GM19193 (cell line): ENCODE results near the gene MPND.

Source experiments
- POLR2A ChIP-seq: IDR thresholded peaks from 4 replicates; pipeline ENCODE4 v1.6.1; 2011; ENCODE audit not compliant: insufficient read depth, insufficient read length; ENCODE audit errors: extremely low read depth

MPND gene

DNA sequence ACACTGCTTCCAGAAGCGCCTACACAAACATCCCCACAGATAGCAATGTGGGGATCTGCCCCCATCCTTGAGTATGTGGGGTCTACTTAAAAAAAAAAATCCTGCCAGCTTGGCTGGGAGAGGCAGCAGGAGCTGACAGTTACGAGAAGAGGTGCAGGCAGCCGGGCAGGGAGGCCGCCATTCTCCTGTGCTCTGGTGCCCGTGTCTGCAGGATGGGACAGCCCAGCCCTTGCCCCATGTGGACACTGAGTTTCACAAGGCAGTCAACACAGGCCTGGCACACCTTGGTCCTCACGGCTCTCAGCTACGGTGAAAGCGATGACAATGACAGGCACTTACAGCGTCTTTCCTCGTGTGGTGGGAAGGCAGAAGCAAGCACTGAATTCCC lies 24.0 kb downstream of the MPND start:
- TF ChIP-seq POLR2A, result no peak

DNA sequence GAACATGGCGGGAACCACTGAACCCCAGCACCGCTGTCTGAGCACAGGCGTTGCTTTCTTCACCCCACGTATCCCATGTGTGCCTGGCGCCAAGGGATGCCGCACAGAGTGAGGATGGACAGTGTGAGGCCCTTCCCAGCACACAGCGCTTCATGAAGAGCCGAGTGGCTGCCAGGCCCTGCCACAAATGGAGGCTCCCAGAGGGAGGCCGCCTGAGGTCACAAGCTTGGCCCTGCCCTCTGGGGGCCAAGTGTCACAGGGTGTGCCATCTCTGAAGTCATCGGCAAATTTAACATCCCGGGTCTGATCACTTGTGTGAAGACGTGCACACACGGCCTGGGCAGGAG lies 24.4 kb downstream of the MPND start:
- no peak for TF ChIP-seq POLR2A

DNA sequence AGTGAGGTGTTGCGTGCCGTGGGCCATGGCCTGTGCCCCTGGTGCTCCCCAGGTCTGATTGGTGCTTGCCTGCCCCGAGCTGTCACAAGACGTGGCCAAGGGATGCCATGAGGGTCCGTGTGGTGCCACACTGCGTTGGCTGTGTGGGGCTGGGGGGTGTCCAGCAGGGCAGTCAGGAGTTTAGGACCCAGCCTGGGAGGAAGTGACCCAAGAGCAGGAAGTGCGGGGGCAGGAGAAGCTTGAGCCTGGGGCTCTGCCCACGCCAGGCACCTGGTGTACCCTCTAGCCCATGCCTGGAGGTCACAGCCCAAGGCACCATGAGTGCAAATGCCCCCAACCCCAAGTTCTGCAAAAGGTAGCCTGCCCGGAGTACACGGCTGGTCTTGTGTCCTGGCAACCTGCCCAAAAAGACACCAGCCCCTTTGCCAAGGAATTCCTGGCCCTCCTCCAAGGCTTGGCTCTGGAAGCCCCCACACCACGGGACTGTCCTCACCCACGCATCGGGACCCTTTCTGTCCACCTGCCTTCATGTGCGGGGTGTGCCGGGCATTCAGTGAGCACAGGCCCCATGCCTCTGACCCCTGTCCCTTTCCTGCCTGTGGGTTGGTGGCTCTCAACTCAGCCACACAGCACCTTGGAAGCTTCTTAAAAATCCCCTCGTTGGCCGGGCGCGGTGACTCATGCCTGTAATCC lies 24.9 kb downstream of the MPND start:
- TF ChIP-seq POLR2A, result peak; percentile 25

DNA sequence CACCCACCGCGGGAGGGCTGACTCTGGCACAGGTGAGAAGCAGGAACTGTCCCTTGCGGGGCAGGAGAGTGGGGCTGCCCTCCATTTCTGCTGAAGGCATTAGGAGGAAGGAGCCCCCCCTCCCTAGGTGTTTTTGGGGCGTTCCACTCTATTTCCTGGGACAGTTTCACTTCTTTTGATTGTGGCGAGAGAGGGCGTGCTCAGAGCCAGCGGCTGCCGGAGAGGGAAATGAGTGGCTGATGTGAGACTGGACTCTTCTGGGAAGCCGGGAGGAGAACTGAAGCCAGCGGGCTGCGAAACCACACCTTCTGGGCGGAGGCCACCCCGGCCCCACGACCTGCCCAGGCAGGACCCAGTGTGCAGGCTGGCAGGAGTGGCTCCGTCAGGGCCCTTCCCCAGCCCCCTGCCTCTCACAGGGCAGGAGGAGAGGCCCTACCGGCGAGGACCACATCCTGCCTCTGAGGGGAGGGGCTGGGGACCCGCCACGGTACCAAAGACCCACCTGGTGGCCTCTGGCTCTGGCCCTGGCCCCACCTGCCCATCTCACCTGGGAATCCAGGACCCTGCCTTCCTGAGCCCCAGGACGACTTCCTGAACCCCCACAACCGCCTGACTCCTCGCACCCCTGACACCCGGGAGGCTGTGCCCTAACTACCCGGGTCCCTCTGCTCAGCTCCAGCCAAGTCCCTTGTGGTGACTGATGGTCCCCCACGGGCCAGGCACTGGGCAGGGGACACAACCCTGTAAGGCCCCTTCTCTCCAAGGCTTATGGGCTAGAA lies 25.9 kb downstream of the MPND start:
- TF ChIP-seq POLR2A, result peak; percentile 49

DNA sequence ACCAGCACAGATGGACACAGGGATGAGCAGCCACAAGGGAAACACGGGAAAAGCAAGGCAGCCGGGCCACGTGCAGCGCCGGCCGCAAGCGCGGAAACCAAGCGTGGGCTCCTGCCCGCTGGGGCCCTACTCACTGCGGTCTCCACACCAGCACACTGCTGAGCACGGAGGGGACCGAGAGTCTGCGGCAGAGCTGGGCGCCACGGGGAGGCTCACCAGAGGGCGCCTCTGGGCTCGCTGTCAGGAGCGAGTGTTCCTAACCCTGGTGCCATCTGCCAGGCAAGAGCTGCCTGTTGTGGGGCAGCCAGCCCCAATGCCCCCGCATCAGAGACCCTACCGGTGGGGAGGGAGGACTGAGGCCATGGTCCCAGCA lies 26.5 kb downstream of the MPND start:
- peak; percentile 21 for TF ChIP-seq POLR2A

DNA sequence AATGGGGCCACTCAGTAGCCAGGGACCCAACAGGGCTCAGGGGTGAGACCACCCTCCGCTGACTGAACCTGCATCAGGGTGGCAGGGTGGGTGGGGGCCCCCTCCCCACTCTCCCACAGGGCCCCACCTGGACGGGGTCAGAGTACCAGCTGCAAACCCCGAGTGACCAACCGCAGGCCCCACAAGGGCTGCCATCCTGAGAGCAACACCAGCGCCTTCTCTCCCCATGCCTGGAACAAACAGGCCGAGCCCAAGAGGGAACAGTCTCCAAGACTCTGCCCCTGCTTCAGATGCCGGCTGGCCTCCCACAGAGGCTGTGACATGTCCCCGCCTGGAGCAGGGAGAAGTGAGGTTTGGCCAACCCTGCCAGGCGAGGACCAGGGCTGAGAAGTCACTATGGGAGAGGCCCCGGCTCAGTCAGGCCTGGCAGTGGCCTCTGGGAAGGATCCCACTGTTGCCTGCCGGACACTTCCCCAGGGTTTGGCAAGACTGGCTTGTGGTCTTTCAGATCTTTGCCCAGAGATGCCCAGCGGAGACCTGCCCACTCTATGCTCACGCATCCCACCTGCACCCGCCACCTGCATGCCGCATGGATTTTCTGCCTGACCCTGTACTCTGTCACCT lies 27.2 kb downstream of the MPND start:
- TF ChIP-seq POLR2A, result no peak

DNA sequence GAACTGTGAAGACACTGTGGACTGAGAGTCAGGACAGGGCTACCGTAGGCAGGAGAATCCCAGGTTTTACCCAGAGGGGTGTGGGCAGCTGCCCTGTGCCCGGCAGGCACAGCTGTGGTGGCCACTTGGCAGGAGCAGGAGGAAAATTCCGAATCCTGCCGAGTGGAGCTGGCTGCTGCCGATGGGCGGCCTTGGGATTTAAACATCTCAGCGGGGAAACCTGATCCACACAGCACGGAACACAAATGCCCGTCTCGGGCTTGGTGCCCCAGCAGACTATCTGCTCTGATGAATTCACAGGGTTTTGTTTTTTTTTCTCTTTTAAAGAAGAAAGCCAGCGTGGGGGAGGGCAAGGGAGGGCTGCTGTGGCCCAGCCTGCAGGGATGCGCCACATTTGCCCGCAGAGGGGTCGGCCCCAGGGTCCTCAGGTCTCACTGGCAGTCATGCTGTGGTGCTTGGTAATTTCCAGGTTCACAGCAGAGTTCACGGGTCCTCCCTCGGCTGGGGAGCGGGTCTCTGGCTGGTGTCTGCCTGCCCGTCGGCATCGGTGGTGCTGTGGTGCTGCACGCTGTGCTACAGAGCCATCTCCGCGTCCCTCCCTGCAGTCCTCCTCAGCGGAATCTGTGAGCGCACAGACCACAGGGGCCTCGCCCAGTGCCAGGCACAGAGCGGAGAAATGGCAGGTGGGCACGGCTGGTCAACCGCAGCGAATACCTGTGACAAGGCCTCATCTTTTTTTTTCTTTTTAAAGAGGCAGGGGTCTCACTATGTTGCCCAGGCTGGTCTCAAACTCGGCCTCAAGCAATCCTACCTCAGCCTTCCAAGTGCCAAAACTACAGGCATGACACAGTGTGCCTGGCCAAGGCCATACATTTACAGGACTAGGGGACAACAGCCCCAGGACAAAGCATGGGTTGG lies 28.1 kb downstream of the MPND start:
- no peak for TF ChIP-seq POLR2A

DNA sequence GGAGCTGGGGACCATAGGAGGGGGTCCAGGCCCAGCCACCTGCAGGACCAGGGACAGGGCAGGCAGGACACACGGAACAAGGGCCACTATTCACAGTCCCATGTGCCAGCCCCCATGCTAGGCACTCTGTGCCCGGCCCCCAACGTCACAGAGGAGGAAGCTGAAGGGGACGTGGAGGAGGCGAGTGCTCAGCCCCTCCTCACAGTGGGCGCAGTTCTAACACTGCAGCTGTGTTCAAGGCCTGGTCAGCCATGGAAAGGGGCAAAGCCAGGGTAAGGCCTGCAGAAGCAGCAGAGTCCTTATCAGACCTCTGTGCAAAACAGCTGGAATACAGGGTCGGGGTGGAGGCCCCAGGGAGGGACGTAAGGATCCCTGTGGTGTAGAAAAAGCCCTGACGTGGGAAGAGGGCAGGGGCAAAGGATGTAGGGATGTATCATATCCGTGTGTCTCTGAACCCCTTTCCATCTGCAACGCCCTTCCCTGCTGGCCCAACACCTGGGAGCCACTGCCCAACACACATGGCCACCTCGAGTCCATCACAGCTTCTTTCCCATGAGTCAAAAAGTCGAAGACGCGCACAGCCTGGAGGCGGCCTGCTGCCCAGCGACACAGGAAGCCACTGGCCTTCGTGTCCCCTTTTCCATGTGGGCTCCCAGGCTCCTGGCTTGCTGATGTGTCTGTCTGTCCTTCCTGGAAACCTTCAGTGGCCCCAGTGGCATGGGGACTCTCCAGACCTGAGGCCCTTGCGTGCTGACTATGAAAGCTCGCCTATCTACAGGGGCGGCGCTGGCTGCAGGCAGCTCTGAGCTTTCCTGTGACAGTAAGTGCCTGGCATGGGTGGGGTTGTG lies 29.0 kb downstream of the MPND start:
- no peak for TF ChIP-seq POLR2A

DNA sequence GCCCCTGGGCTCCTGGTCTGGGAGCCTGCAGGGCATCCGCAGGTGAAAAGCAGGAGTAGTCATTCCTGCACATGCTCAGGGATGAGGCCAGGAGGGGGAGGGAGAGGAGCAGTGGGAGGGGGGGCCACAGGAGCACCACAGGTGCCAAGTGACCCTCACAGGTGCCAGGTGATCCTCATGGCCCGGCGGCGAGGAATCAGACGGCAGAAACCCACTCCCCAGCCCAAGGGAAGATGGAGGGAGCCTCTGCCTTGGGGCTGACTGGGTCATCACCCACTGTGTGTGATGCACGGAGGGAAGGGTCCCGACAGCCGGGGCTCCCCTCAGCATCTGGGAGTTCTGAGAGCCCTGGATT lies 29.6 kb downstream of the MPND start:
- no peak for TF ChIP-seq POLR2A

DNA sequence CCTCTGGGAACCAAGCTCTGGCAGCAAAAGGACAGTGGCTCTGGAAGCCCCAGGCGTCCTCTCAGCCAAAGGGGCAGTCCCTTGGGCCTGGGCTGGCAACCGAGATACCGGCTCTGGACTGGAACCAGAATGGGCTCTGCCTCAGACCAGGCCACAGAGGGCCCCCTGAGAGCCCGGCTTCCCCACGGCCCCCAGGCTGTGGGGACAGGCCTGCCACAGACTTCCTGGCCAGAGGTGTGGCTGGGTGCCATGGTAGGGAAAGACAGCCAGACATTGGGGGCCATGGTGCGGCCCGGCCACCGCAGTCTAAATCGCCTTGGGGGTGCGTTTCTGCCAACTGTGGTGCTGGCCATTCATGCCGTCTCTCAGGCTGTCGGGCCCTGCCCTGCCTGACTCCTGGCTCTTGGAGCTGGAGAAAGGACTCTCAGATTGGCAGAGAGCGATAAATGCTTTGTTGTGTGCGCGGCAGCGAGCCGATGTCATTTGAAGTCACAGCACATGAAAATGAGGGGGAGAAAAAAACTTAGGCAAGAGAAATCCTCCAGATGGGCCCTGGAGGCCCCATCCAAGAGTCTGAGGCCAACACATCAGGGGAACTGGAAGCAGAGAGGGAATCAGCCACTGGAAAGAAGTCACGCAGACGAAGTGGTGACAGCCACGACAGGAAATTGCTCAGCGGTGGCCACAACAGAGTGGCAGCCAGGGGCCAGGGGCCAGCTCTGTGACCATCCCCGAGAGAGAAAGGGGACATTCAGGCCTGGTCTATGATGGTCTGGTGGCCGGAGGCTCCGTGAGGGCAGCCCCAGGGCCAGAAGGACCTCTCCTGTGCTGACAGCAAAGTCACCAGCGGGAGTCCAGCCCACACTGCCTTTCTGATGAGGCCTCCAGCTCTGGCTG lies 30.5 kb downstream of the MPND start:
- no peak for TF ChIP-seq POLR2A

DNA sequence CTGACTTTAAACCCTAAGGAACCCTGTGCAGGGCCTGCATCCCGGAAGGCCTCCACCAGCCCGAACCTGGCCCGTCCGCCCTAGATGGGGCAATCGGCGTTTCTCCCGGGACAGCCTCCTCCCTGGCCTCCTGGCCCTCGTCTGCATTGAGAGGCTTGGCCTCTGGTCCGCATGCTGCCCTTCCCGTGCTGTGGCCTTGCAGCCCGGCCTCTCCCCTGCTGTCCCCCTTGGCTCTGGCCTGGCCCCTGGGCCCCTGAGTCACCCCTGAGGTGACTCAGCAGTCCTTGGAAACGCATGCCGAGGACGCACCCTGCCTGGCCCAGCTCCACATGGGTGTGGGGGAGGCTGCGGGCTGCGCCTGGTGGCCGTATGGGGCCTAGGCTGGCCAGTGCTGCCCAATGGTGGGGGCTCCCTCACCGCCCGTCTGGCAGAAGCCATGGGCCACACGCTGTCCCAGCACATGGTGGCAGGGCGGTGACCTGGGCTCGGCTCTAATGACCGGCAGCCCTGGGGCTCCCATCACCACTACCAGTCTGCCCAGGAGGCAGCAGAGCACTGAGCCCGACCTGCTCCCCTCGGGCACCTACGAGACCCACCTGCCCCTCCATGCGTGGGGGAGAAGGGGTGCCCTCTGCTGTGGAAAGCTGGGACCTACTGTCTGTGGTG lies 31.3 kb downstream of the MPND start:
- TF ChIP-seq POLR2A, result no peak

DNA sequence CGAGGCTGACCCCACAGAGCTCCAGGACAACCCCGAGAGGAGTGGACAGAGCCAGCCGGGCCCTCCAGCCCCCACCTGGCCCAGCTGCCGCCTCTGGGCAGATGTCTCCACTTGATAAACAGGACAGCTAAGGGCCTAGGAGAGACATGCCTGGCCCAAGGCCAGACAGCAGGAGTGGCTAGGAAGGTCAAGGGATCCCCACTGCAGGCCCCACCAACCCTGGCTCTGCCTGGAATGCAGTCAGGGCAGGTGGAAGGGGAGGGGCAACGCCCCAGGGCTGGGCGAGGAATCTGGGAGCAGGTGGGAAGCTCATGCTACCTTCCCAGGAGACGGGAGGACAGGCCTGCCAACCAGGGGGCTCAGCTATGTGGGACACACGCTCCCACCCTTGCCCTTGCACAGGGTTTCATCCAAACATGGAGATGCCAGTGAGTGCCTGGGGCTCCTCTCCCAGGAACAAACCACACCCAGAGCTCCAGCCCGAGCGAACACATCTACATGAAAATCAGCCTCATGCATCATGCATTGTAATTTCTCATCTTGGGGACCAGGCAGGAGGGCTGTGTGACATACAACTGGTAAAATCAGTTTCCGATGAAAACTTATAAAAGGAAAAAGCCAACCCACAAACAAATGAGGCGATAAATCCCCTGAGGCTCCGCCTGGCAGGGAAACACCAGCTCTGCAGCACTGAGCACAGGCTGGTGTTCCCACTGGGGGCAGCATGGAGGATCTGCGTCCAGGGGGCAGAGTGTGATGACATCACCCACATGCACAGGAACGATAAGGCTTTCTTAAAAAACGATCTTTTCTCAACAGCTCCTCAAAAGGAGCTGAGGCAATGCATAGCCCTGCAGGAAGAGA lies 32.0 kb downstream of the MPND start:
- peak; percentile 11 for TF ChIP-seq POLR2A
